Suprapubic skin (tissue), 4 donors: ENCODE data around the gene UBXN6. TPM values are rescaled to one million over a fixed set of nuclear protein-coding genes. Genes with fewer than 3 reads are reported as not detected.

Experiments used
- DNase-seq, 2 donors: peaks; one replicate each; pipeline ENCODE4 v3.0.0-alpha.2; 2019; ENCODE audit warnings: low spot score in 2 of 2
- H3K27ac ChIP-seq: fragments of 200-600 bp; sonication (generic); one replicate; pipeline ENCODE4 v1.5.1; 2019
- H3K27me3 ChIP-seq: fragments of 200-600 bp; sonication (generic); one replicate; pipeline ENCODE4 v1.5.1; 2019
- H3K36me3 ChIP-seq: fragments of 200-600 bp; sonication (generic); one replicate; pipeline ENCODE4 v1.5.1; 2019
- H3K4me1 ChIP-seq: fragments of 200-600 bp; sonication (generic); one replicate; pipeline ENCODE4 v1.5.1; 2019
- H3K4me3 ChIP-seq: fragments of 200-600 bp; sonication (generic); one replicate; pipeline ENCODE4 v1.5.1; 2019; ENCODE audit warnings: mild to moderate bottlenecking
- H3K9me3 ChIP-seq: fragments of 200-600 bp; sonication (generic); one replicate; pipeline ENCODE4 v1.5.1; 2019
- EP300 ChIP-seq: sonication (generic); formaldehyde crosslinking; IDR thresholded peaks from one replicate; pipeline ENCODE4 v1.6.1; 2017; ENCODE audit warnings: antibody characterized with exemption
- POLR2A ChIP-seq, 2 donors: fragments of 450-650 bp; IDR thresholded peaks; one replicate each; pipeline ENCODE4 v1.6.1; 2017; ENCODE audit warnings: antibody characterized with exemption in 2 of 2, mild to moderate bottlenecking in 2 of 2, moderate library complexity in 2 of 2
- POLR2AphosphoS5 ChIP-seq, 3 donors: sonication (generic); formaldehyde crosslinking; IDR thresholded peaks; one replicate each; pipeline ENCODE4 v1.6.1; 2017; ENCODE audit warnings: antibody characterized with exemption in 3 of 3
- WGBS: methylation state at CpG from one replicate; pipeline ENCODE4 v1.1.5; 2018; 5-methylcytosine and 5-hydroxymethylcytosine counted together
- total RNA-seq, 4 donors: library from RNA; depleted of rRNA; stranded (reverse); fragments of >200 nt; gene quantifications; one replicate each; pipeline ENCODE4 v1.1.0, GENCODE V29; 2016
- TF ChIP-seq, protein P1 (sequence below), 2 donors: fragments of 200-600 bp in 1 of 2; fragments of 450-650 bp in 1 of 2; sonication (generic) in 1 of 2; IDR thresholded peaks; one replicate each; pipeline ENCODE4 v1.5.1; 2016 to 2019; ENCODE audit warnings: antibody characterized with exemption in 2 of 2, mild to moderate bottlenecking in 1 of 2, moderate library complexity in 1 of 2

Gene UBXN6
- total RNA-seq, 4 donors from 2014 or later = 108 to 257 (median 167) TPM

DNA sequence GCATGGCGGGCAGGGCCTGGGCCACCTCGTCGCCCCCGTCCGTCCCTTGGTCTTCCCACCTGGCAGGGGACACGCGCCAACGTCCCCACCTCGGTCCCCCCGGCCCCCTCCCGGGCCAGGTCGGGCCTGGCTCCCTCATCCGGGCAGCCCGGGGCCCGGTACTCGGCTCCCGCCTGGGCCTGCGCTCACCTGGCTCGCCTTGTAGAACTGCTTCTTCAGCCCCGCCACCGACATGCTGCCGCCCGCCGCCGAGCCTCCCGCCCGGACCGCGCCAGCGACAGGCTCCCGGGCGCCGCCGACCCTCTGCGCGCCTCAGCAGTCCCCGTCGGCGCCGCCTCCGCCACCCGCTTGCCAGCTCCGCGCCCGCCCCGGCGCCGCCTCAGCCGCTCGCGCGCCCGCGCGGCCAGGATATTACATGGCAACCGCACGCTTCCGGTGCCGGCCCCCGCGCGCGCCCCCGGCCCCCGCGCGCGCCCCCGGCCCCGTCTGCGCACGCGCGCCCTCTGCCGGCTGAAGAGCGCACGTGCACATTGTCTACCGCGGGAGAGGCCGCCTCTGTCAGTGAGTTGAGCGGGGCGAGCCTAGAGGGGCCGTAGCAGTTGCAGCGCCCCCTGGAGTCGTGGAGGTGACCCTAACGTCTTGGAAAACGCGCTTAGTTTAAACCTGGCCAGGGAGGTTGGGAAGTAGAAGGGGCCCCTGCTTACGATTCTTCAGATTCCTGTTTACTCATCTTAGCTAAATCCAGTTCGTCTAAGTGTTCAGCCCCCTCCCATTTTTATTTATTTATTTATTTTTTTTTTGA, 57.3 kb downstream of the UBXN6 start, which contains the start of gene SH3GL1:
TSS of gene SH3GL1 (minus strand) at position 413 of the 802 bp plus-strand sequence. CDS start at position 234, 179 bp downstream.
- Histone ChIP-seq H3K4me1 (peaks cover 67% of the 10 kb centered on the region), H3K4me3 (peak within 1 kb of the TSS; percentile 98), H3K27me3 (no peaks in the 10 kb centered on the region), H3K27ac (peak within 1 kb of the TSS; percentile 98), H3K36me3 (no peaks in the 10 kb centered on the region), H3K9me3 (no peaks in the 10 kb centered on the region)
- no peak for TF ChIP-seq EP300
- TF ChIP-seq POLR2A (IDR thresholded peaks at IDR 0.05) = peak; percentile 37 to 63
- TF ChIP-seq, protein P1, sequence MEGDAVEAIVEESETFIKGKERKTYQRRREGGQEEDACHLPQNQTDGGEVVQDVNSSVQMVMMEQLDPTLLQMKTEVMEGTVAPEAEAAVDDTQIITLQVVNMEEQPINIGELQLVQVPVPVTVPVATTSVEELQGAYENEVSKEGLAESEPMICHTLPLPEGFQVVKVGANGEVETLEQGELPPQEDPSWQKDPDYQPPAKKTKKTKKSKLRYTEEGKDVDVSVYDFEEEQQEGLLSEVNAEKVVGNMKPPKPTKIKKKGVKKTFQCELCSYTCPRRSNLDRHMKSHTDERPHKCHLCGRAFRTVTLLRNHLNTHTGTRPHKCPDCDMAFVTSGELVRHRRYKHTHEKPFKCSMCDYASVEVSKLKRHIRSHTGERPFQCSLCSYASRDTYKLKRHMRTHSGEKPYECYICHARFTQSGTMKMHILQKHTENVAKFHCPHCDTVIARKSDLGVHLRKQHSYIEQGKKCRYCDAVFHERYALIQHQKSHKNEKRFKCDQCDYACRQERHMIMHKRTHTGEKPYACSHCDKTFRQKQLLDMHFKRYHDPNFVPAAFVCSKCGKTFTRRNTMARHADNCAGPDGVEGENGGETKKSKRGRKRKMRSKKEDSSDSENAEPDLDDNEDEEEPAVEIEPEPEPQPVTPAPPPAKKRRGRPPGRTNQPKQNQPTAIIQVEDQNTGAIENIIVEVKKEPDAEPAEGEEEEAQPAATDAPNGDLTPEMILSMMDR (IDR thresholded peaks at IDR 0.05) = peak; percentile 96 to 100
- TF ChIP-seq POLR2AphosphoS5 (IDR thresholded peaks at IDR 0.05) = peak; percentile 5 to 80 (median 62)
- 0% methylated on average over 19 of the region's 90 CpGs for WGBS
- DNase-seq = peak; percentile 96 to 97

DNA sequence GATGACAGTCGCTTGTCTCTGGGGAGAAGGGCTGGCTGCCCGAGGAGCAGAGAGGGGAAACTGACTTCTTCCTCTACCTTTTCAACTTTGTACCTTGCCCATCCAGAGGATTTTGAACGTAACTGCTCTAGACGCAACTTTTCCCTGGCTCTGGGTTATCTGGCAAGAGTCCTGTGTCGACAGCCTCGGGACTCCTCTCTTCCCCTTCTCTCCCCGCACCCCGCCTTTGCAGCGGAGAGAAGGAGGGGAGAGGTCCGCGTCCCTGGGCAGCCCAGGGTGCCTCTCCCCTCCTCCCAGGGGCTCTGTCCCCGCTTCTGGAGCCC, 57.8 kb downstream of the UBXN6 start:
- 0% methylated on average over 12 of the region's 12 CpGs for WGBS
- peak in 1 of 2 donors; percentile 74 for DNase-seq

DNA sequence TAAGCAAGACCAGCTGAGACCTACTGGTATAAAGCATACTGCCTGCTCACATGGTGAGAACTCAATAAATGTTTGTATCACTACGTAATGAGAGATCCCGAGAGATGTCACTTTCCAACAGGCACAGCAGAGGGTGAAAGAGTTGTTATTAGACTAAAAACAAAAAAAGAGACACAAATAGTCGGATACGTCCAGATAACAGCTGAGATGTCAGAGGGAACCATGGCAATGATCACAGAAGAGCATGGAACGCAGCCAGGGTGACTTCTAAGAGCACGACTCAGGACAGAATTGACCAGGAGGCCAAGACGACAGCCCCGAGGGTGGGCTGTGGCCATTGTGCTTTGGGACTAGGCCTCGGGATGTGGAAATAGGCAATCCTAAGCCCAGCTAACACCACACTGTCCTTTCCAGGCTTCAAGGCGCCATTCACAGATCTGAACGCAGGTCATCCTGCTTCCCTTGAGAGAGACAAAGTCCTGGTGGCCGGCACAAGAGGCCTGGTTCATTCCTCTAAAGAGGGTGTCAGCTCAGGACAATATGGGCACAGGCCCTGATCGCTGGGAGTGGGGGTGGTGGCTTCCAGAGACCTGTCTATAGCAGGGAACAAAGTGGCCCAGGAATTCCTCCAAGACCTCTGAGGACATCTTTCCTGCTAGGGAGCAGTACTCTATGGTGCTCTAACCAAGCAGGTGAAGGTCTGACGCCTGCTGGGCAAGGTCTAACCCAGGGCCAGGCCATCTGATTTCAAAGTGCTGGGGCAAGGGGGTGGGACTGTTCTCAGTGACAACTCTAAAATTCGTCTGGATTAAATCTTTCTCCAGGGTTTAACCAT, 60.4 kb downstream of the UBXN6 start:
- Histone ChIP-seq H3K27me3 (no peaks in the 10 kb centered on the region), H3K4me3 (no peak overlapping the region), H3K9me3 (no peaks in the 10 kb centered on the region), H3K27ac (peak overlapping the region; percentile 34), H3K4me1 (peaks cover 75% of the 10 kb centered on the region), H3K36me3 (no peaks in the 10 kb centered on the region)
- no peak for DNase-seq
- WGBS = 79% methylated on average over 14 of the region's 15 CpGs
- TF ChIP-seq POLR2A (IDR thresholded peaks at IDR 0.05) = no peak
- TF ChIP-seq EP300 = no peak
- TF ChIP-seq POLR2AphosphoS5 (IDR thresholded peaks at IDR 0.05) = no peak
- TF ChIP-seq, protein P1 (IDR thresholded peaks at IDR 0.05) = no peak

More for the DNA sequence above, 57.8 kb downstream of the UBXN6 start:
- H3K4me3 ChIP-seq = peak overlapping the region; percentile 98
- H3K9me3 ChIP-seq = no peaks in the 10 kb centered on the region
- H3K36me3 ChIP-seq = no peaks in the 10 kb centered on the region
- H3K27ac ChIP-seq = peak overlapping the region; percentile 98
- peaks cover 72% of the 10 kb centered on the region for H3K4me1 ChIP-seq
- TF ChIP-seq, protein P1 (IDR thresholded peaks at IDR 0.05) = no peak
- no peak for TF ChIP-seq EP300
- no peak for TF ChIP-seq POLR2A (IDR thresholded peaks at IDR 0.05)
- TF ChIP-seq POLR2AphosphoS5 (IDR thresholded peaks at IDR 0.05) = peak in 1 of 3 donors; percentile 26
- H3K27me3 ChIP-seq = no peaks in the 10 kb centered on the region

Other genes with a start within 250 kb of the UBXN6 start
- under 1 TPM in 3 of 4 donors, not detected in 1; 0.57 to 0.89 (median 0.57) TPM for gene EBI3, start 228.3 kb downstream of the UBXN6 start, total RNA-seq
- gene YJU2, start 210.7 kb downstream of the UBXN6 start, total RNA-seq = 10 to 100 TPM; 23.3 to 34.3 (median 26.9) TPM
- gene SHD, start 178.5 kb downstream of the UBXN6 start, total RNA-seq = not detected
- gene TMIGD2, start 155.4 kb downstream of the UBXN6 start, total RNA-seq = not detected
- not detected for gene FSD1, start 153.2 kb downstream of the UBXN6 start, total RNA-seq
- 10 to 100 TPM; 67.0 to 93.1 (median 87.2) TPM for gene STAP2, start 119.0 kb downstream of the UBXN6 start, total RNA-seq
- 1 to 10 TPM; 6.5 to 9.5 (median 8.9) TPM for gene MPND, start 114.2 kb downstream of the UBXN6 start, total RNA-seq
- gene SH3GL1, start 57.2 kb downstream of the UBXN6 start, total RNA-seq = 100 to 1,000 TPM in 1 of 4 donors, 10 to 100 TPM in 3; 67.0 to 103 (median 81.0) TPM
- 10 to 100 TPM in 2 of 4 donors, 1 to 10 TPM in 2; 8.5 to 20.4 (median 11.4) TPM for gene CHAF1A, start 55.2 kb downstream of the UBXN6 start, total RNA-seq
- gene HDGFL2, start 14.5 kb upstream of the UBXN6 start, total RNA-seq = 10 to 100 TPM; 23.0 to 27.4 (median 23.4) TPM
- 10 to 100 TPM; 12.4 to 38.3 (median 19.3) TPM for gene PLIN4, start 60.7 kb upstream of the UBXN6 start, total RNA-seq
- 10 to 100 TPM in 1 of 4 donors, 1 to 10 TPM in 3; 1.8 to 16.4 (median 5.6) TPM for gene PLIN5, start 77.4 kb upstream of the UBXN6 start, total RNA-seq
- gene LRG1, start 82.2 kb upstream of the UBXN6 start, total RNA-seq = 1 to 10 TPM; 4.5 to 8.0 (median 6.3) TPM
- 1 to 10 TPM; 1.5 to 5.4 (median 3.3) TPM for gene SEMA6B, start 101.9 kb upstream of the UBXN6 start, total RNA-seq
- gene TNFAIP8L1, start 181.7 kb upstream of the UBXN6 start, total RNA-seq = 1 to 10 TPM; 4.8 to 8.3 (median 7.0) TPM
- 10 to 100 TPM; 17.5 to 43.6 (median 28.3) TPM for gene MYDGF, start 212.5 kb upstream of the UBXN6 start, total RNA-seq